Body of pancreas (tissue), 4 donors: ENCODE results near the gene OTUD7B.

ENCODE experiments used
- POLR2A ChIP-seq, 3 donors: fragments of 450-650 bp; IDR thresholded peaks; one replicate each; pipeline ENCODE4 v1.6.1; 2016; ENCODE audit warnings: antibody characterized with exemption in 3 of 3, mild to moderate bottlenecking in 2 of 3
- TF ChIP-seq, protein P1 (sequence below), 7 experiments: fragments of 450-650 bp in 4 of 7; fragments of 200-600 bp in 3 of 7; sonication (generic) in 3 of 7; IDR thresholded peaks; one replicate each; pipeline ENCODE4 v1.5.1; 2016 to 2019; ENCODE audit warnings: antibody characterized with exemption in 7 of 7

DNA sequence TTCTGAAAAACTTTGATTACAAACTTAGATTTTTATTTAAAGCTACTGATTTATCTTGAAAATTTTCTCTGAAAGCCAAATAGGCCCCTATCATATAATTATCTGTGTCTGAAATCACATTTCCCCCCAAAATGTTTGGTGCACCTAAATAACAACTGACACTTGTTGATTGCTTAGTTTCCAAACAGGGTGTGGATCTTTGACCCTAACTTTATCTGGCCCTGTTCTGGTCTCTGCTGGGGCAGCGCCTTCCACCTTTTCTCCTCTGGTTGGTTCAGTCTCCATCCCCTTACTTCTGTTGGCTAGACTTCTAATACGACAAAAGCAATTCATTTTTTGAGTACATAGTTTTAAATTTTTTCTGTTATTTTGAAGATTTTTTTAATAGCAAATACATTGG is 10.2 kb upstream of the OTUD7B start:
- TF ChIP-seq, protein P1, sequence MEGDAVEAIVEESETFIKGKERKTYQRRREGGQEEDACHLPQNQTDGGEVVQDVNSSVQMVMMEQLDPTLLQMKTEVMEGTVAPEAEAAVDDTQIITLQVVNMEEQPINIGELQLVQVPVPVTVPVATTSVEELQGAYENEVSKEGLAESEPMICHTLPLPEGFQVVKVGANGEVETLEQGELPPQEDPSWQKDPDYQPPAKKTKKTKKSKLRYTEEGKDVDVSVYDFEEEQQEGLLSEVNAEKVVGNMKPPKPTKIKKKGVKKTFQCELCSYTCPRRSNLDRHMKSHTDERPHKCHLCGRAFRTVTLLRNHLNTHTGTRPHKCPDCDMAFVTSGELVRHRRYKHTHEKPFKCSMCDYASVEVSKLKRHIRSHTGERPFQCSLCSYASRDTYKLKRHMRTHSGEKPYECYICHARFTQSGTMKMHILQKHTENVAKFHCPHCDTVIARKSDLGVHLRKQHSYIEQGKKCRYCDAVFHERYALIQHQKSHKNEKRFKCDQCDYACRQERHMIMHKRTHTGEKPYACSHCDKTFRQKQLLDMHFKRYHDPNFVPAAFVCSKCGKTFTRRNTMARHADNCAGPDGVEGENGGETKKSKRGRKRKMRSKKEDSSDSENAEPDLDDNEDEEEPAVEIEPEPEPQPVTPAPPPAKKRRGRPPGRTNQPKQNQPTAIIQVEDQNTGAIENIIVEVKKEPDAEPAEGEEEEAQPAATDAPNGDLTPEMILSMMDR (IDR thresholded peaks at IDR 0.05), result no peak
- no peak for TF ChIP-seq POLR2A (IDR thresholded peaks at IDR 0.05)
